GM12878 (cell line): ENCODE results near the gene CTCFL. TPM values are rescaled to one million over a fixed set of nuclear protein-coding genes. Genes with fewer than 3 reads are reported as not detected.

ENCODE experiments used
- ATAC-seq: fragments of 200-7000 bp; cut with Tn5 transposase; 3 replicates; pipeline ENCODE4 v1.9.1; 2020; ENCODE audit warnings: mild to moderate bottlenecking, moderate library complexity
- BruUV-seq: library from RNA; stranded (reverse); fragments of 400-500 nt; replicated peaks from 2 replicates; lab custom pipeline; 2021; lab: Mats Ljungman, UMichigan
- CTCF ChIA-PET: fragments of 300-600 bp; sonication (Branson Sonifier 250); formaldehyde crosslinking; extraction: SDS; loops from one replicate; lab custom pipeline; 2021; ENCODE audit warnings: inconsistent platforms; lab: Yijun Ruan, JAX
- POLR2A ChIA-PET: fragments of 350-600 bp; formaldehyde crosslinking; extraction: SDS; loops from one replicate; lab custom pipeline; 2021; ENCODE audit warnings: inconsistent platforms; lab: Charles Lee
- RAD21 ChIA-PET: fragments of 300-600 bp; sonication (Branson Sonifier 250); formaldehyde crosslinking; loops from one replicate; lab custom pipeline; 2023; ENCODE audit warnings: antibody characterized with exemption; ENCODE audit not compliant: unreplicated experiment; lab: Charles Lee
- SMC1A ChIA-PET: fragments of 300-600 bp; sonication (Branson Sonifier 250); formaldehyde crosslinking; loops from one replicate; lab custom pipeline; 2023; ENCODE audit not compliant: unreplicated experiment, uncharacterized antibody; lab: Charles Lee
- DNase-seq: peaks from one replicate; pipeline ENCODE4 v3.0.0-alpha.2; 2011; ENCODE audit warnings: low read depth, low spot score
- FAIRE-seq: peaks from 3 replicates; lab custom pipeline; 2011; peaks lifted over from hg19 to GRCh38; lab: Jason Lieb, UNC
- H2AFZ ChIP-seq: 2 replicates; pipeline ENCODE4 v1.6.0; 2011; ENCODE audit warnings: low read depth, low read length, control low read depth; ENCODE audit not compliant: control insufficient read depth
- H3K27ac ChIP-seq: 2 replicates; pipeline ENCODE4 v1.5.1; 2011; ENCODE audit warnings: control low read depth; ENCODE audit not compliant: control insufficient read depth, insufficient read depth
- H3K27me3 ChIP-seq, 2 experiments: replicated peaks in 1 of 2; 2 replicates each; pipeline versions ENCODE4 v1.6.0 to v1.6.1; 2011; ENCODE audit warnings: low read length in 1 of 2; ENCODE audit not compliant: control insufficient read depth in 2 of 2, insufficient read depth in 2 of 2
- H3K36me3 ChIP-seq, 2 experiments: 2 replicates each; pipeline ENCODE4 v1.5.1; 2011; ENCODE audit warnings: low read length in 1 of 2; ENCODE audit not compliant: control insufficient read depth in 2 of 2, insufficient read depth in 2 of 2
- H3K4me1 ChIP-seq: 2 replicates; pipeline ENCODE4 v1.6.1; 2011; ENCODE audit warnings: mild to moderate bottlenecking, low read length, moderate library complexity, mixed read lengths; ENCODE audit not compliant: control insufficient read depth, insufficient read depth
- H3K4me2 ChIP-seq: 2 replicates; pipeline ENCODE4 v1.6.0; 2011; ENCODE audit warnings: control low read depth; ENCODE audit not compliant: control insufficient read depth, insufficient read depth
- H3K4me3 ChIP-seq: fragments of 200-600 bp; sonication (generic); 2 replicates; pipeline ENCODE4 v1.5.1; 2016
- H3K79me2 ChIP-seq: 2 replicates; pipeline ENCODE4 v1.6.0; 2011; ENCODE audit warnings: low read length; ENCODE audit not compliant: control insufficient read depth, insufficient read depth
- H3K9ac ChIP-seq: 2 replicates; pipeline ENCODE4 v1.8.0; 2011; ENCODE audit warnings: low read length, control low read depth, mixed read lengths; ENCODE audit not compliant: control insufficient read depth, insufficient read depth
- H3K9me3 ChIP-seq: replicated peaks from 3 replicates; pipeline ENCODE4 v1.5.1; 2011; ENCODE audit warnings: mild to moderate bottlenecking, low read length; ENCODE audit not compliant: control insufficient read depth, insufficient read depth
- H4K20me1 ChIP-seq: 2 replicates; pipeline ENCODE4 v1.6.0; 2011; ENCODE audit not compliant: control insufficient read depth, insufficient read depth
- CHD4 ChIP-seq: fragments of 200-600 bp; sonication (generic); IDR thresholded peaks from 2 replicates; pipeline ENCODE4 v1.6.1; 2016; ENCODE audit warnings: mild to moderate bottlenecking
- GATAD2B ChIP-seq: fragments of 450-650 bp; conservative IDR thresholded peaks from 2 replicates; pipeline ENCODE4 v1.6.1; 2017; ENCODE audit warnings: low read depth, mild to moderate bottlenecking, moderate library complexity
- IKZF2 ChIP-seq, 2 experiments: fragments of 450-650 bp; IDR thresholded peaks; 2 replicates each; pipeline ENCODE4 v1.6.1; 2017; ENCODE audit warnings: mild to moderate bottlenecking in 2 of 2, moderate library complexity in 2 of 2
- JUNB ChIP-seq: IDR thresholded peaks from 2 replicates; pipeline ENCODE4 v1.6.1; 2016; ENCODE audit warnings: antibody characterized with exemption, mild to moderate bottlenecking
- MEF2B ChIP-seq: fragments of 450-650 bp; IDR thresholded peaks from 2 replicates; pipeline ENCODE4 v1.6.1; 2018; ENCODE audit warnings: mild to moderate bottlenecking, moderate library complexity; ENCODE audit not compliant: partially characterized antibody, poor library complexity, severe bottlenecking
- NRF1 ChIP-seq: conservative IDR thresholded peaks from 2 replicates; pipeline ENCODE4 v1.6.1; 2011; ENCODE audit warnings: mild to moderate bottlenecking, low read depth, low read length, improper control_type of control experiment
- POLR2A ChIP-seq: IDR thresholded peaks from 2 replicates; pipeline ENCODE4 v1.6.1; 2011; ENCODE audit warnings: low read depth, mild to moderate bottlenecking, low read length
- RAD51 ChIP-seq: fragments of 450-650 bp; IDR thresholded peaks from 2 replicates; pipeline ENCODE4 v1.6.1; 2016; ENCODE audit warnings: moderate library complexity, mild to moderate bottlenecking, inconsistent platforms
- RBBP5 ChIP-seq: fragments of 200-600 bp; sonication (generic); conservative IDR thresholded peaks from 2 replicates; pipeline ENCODE4 v1.6.1; 2016
- SIX5 ChIP-seq: IDR thresholded peaks from 2 replicates; pipeline ENCODE4 v1.6.1; 2011; ENCODE audit warnings: mild to moderate bottlenecking, low read depth, low read length, moderate library complexity; ENCODE audit not compliant: severe bottlenecking
- ZNF687 ChIP-seq: fragments of 450-650 bp; IDR thresholded peaks from 2 replicates; pipeline ENCODE4 v1.6.1; 2017; ENCODE audit warnings: mild to moderate bottlenecking, moderate library complexity
- WGBS: methylation state at CpG from one replicate; pipeline ENCODE4 v1.1.6; 2016; ENCODE audit warnings: low lambda C conversion rate; ENCODE audit not compliant: insufficient replicate concordance, insufficient coverage; ENCODE audit errors: missing lambda C conversion rate; 5-methylcytosine and 5-hydroxymethylcytosine counted together
- in situ Hi-C: fragments of 300-500 bp; cut with MboI; formaldehyde crosslinking; loops from 9 replicates; pipeline ENCODE4 v1.14.3; 2018; ENCODE audit warnings: mixed read lengths
- intact Hi-C: fragments of 100-400 bp; cut with micrococcal nuclease; formaldehyde crosslinking; loops from one replicate; pipeline ENCODE4 v1.14.2; 2022; ENCODE audit not compliant: unreplicated experiment
- polyA plus RNA-seq, 11 experiments: library from polyadenylated mRNA; depleted of rRNA in 4 of 11; unstranded in 6 of 11; stranded (reverse) in 5 of 11; fragments of >200 nt; fragmentation: Nextera tagmentation in 4 of 11; fragmentation: Illumina TruSeq in 1 of 11; extraction: Ambion mirVana in 4 of 11; extraction: Trizol in 1 of 11; gene quantifications; 1 replicate in 1 of 11; 2 replicates in 10 of 11; pipeline versions ENCODE4 v1.2.1 to v1.2.3, GENCODE V29; 2011 to 2016; ENCODE audit warnings: inconsistent platforms in 2 of 11, missing spikeins in 2 of 11, low read depth in 1 of 11
- total RNA-seq, 4 experiments: library from RNA; depleted of rRNA in 3 of 4; stranded (reverse); fragments of >200 nt in 3 of 4; fragmentation: Illumina TruSeq in 1 of 4; extraction: Trizol in 1 of 4; gene quantifications; 2 replicates each; pipeline versions ENCODE4 v1.2.1 to v1.2.3, GENCODE V29; 2013 to 2021
- TF ChIP-seq, protein P1 (sequence below): fragments of 450-650 bp; formaldehyde crosslinking; IDR thresholded peaks from 2 replicates; pipeline ENCODE4 v1.4.0; 2022; ENCODE audit warnings: mild to moderate bottlenecking, moderate library complexity
- TF ChIP-seq, protein P2 (sequence below): IDR thresholded peaks from 2 replicates; pipeline ENCODE4 v1.6.1; 2012; ENCODE audit warnings: low read depth, low read length, improper control_type of control experiment

CTCFL gene
- total and polyA plus RNA-seq, 10 of the 15 experiments (the other 5 are each of a cell fraction or from before 2014, with no cell fraction given) = 0.06 to 0.20 (median 0.11) TPM; not detected in 4

DNA sequence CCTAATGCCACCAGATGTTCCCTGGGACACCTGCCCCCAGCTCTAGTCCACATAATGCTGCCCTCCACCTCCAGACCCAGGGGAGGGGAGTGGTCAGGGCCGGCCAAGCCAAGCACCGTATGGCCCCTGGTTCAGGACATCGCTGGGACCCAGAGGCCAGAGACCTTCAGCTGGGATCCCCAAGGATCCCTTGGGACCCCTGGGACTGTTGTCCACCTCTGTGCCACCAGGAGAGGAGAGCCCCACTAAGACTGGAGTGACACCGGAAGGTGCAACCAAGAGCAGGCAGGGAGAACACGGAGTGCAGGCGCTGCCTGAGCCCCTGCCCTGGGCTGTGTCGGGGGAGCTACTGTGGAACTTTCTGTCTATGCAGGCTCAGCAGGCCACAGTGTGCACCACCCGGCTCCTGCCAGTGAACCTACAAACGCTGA lies 43.6 kb downstream of the CTCFL start (continued):
- TF ChIP-seq, protein P1, sequence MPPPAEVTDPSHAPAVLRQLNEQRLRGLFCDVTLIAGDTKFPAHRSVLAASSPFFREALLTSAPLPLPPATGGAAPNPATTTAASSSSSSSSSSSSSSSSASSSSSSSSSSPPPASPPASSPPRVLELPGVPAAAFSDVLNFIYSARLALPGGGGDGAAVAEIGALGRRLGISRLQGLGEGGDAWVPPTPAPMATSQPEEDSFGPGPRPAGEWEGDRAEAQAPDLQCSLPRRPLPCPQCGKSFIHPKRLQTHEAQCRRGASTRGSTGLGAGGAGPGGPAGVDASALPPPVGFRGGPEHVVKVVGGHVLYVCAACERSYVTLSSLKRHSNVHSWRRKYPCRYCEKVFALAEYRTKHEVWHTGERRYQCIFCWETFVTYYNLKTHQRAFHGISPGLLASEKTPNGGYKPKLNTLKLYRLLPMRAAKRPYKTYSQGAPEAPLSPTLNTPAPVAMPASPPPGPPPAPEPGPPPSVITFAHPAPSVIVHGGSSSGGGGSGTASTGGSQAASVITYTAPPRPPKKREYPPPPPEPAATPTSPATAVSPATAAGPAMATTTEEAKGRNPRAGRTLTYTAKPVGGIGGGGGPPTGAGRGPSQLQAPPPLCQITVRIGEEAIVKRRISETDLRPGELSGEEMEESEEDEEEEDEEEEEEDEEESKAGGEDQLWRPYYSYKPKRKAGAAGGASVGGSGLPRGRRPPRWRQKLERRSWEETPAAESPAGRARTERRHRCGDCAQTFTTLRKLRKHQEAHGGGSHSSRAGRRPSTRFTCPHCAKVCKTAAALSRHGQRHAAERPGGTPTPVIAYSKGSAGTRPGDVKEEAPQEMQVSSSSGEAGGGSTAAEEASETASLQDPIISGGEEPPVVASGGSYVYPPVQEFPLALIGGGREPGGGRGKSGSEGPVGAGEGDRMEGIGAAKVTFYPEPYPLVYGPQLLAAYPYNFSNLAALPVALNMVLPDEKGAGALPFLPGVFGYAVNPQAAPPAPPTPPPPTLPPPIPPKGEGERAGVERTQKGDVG (CRISPR knock-in tag) = 0 out of 2 replicates have a peak, but pooled peaks have one; percentile 45
- 0 out of 4 replicates have a peak, but pooled peaks of 1 of the 2 experiments have one; percentile 2 for TF ChIP-seq IKZF2 (IDR thresholded peaks at IDR 0.05)
- no peak for TF ChIP-seq JUNB
- TF ChIP-seq MEF2B = peak; percentile 21
- TF ChIP-seq POLR2A = peak; percentile 75
- 0 out of 2 replicates have a peak, but pooled peaks have one; percentile 31 for TF ChIP-seq GATAD2B
- no peak for TF ChIP-seq SIX5

DNA sequence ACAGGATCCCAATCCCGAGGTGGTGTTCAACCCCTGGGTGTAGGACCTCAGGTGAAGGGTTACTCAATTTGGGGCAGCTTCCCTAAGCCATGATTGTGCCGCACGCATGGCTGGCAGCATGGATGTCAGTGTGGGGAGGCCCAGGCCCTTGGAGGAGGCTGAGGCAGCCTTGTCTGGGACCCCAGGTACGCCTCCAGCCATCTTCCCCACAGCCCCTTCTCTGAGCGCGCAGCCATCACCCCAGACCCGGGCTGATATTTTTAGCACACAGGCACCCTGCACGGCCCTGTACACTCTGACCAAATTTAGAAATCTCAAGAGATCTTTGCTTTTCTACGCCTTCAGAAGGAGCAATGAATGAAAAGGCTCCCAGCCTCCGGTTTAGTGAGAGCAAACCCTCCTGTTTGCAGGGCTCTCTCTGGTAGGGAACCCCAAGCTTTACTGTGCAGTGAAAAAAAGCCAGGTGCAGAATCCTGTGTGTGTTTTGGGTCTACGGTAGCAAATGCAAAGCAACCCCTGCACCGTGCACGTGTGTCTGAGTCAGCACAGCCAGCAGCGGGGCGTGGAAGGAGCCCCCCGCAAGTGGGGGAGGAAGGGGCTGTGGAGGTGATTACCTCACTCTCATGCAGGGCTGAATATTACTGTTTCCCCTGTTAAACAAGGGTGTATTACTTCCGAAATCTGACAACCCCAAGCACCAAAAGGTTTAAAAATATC lies 44.3 kb downstream of the CTCFL start:
- Histone ChIP-seq H3K9ac (peak overlapping the region; percentile 74), H2AFZ (peak overlapping the region; percentile 66), H3K27ac (peak overlapping the region; percentile 93), H3K79me2 (no peaks in the 10 kb centered on the region), H4K20me1 (no peaks in the 10 kb centered on the region), H3K4me2 (peak overlapping the region; percentile 58), H3K36me3 (no peaks in the 10 kb centered on the region), H3K4me1 (peaks cover 59% of the 10 kb centered on the region), H3K4me3 (peak overlapping the region; percentile 45), H3K27me3 (no peaks in the 10 kb centered on the region), H3K9me3 (no peaks in the 10 kb centered on the region; the same call in 1 of the 3 replicates)
- WGBS = 9% methylated on average over 17 of the region's 17 CpGs
- in situ Hi-C loops = loop anchor here (5.0 kb wide), 1 partner anchor 78 kb away; no protein-coding TSS in a partner anchor
- ChIA-PET POLR2A (interaction anchor here (0.7 to 3.8 kb wide), 7 partner anchors 7 to 90 kb away, joined by 4 to 35 read pairs (median 9); no protein-coding TSS in a partner anchor), RAD21 (interaction anchor here (1.0 to 4.0 kb wide), 11 partner anchors 8 to 89 kb away, joined by 3 to 52 read pairs (median 6); partner anchors contain the start of gene RBM38), SMC1A (interaction anchor here (1.0 to 3.9 kb wide), 8 partner anchors 9 to 91 kb away, joined by 4 to 49 read pairs (median 10); no protein-coding TSS in a partner anchor), CTCF (interaction anchor here (1.0 to 3.5 kb wide), 6 partner anchors 8 to 77 kb away, joined by 3 to 12 read pairs (median 4); no protein-coding TSS in a partner anchor)
- DNase-seq = peak; percentile 83
- intact Hi-C loops = no loop called here
- peak; percentile 59 for ATAC-seq
- FAIRE-seq = no peak
- no TSS peak for BruUV-seq
- TF ChIP-seq, protein P2, sequence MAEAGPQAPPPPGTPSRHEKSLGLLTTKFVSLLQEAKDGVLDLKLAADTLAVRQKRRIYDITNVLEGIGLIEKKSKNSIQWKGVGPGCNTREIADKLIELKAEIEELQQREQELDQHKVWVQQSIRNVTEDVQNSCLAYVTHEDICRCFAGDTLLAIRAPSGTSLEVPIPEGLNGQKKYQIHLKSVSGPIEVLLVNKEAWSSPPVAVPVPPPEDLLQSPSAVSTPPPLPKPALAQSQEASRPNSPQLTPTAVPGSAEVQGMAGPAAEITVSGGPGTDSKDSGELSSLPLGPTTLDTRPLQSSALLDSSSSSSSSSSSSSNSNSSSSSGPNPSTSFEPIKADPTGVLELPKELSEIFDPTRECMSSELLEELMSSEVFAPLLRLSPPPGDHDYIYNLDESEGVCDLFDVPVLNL = no peak
- peak; percentile 33 for TF ChIP-seq ZNF687
- TF ChIP-seq NRF1 = no peak
- peak; percentile 38 for TF ChIP-seq RAD51
- TF ChIP-seq CHD4 = no peak
- TF ChIP-seq GATAD2B = no peak
- no peak for TF ChIP-seq RBBP5
